Stimulated activated CD4-positive, alpha-beta T cell treated with anti-CD3 and anti-CD28 coated beads, TNF-alpha, amount 100 ng/mL, for 24 hours (primary cell): ENCODE data around the gene ERCC1.
"Not testable (repeated sequence)": the region's sequence is repeated elsewhere in the genome, so short reads cannot be mapped to it uniquely, and the experiment has no call there.

Source experiments
- DNase-seq, 3 experiments: peaks; one replicate each; pipeline ENCODE4 v3.0.0-alpha.2; 2020; ENCODE audit warnings: low read depth in 3 of 3

ERCC1 gene

GRCh38 chr19:45455707-45456499 lies 32.2 kb upstream of the ERCC1 start:
- DNase-seq = peak in 2 of 3 experiments; percentile 25 to 59

GRCh38 chr19:45451850-45452387 lies 28.2 kb upstream of the ERCC1 start:
- DNase-seq = no peak

GRCh38 chr19:45451131-45451849 lies 27.6 kb upstream of the ERCC1 start:
- DNase-seq = peak in 1 of 3 experiments; percentile 28

GRCh38 chr19:45450012-45450333 lies 26.3 kb upstream of the ERCC1 start:
- no peak for DNase-seq

- DNase-seq = no peak
Measured at GRCh38 chr19:45448887-45449299, 25.2 kb upstream of the ERCC1 start.

GRCh38 chr19:45448425-45448756 lies 24.7 kb upstream of the ERCC1 start:
- DNase-seq = no peak

- DNase-seq = no peak
Measured at GRCh38 chr19:45446944-45447343, 23.2 kb upstream of the ERCC1 start.

- DNase-seq = no peak
Measured at GRCh38 chr19:45446295-45446694, 22.6 kb upstream of the ERCC1 start.

GRCh38 chr19:45445139-45445538 lies 21.4 kb upstream of the ERCC1 start:
- DNase-seq = no peak

GRCh38 chr19:45444318-45445041 lies 20.8 kb upstream of the ERCC1 start:
- DNase-seq = peak in 2 of 3 experiments; percentile 61 to 73

GRCh38 chr19:45443462-45444317 lies 20.0 kb upstream of the ERCC1 start:
- peak in 2 of 3 experiments; percentile 19 to 63 for DNase-seq

- no peak for DNase-seq
Measured at GRCh38 chr19:45442778-45443461, 19.2 kb upstream of the ERCC1 start.

GRCh38 chr19:45442408-45442777 lies 18.7 kb upstream of the ERCC1 start:
- no peak for DNase-seq

- no peak for DNase-seq
Measured at GRCh38 chr19:45440873-45441654, 17.3 kb upstream of the ERCC1 start.

- no peak for DNase-seq
Measured at GRCh38 chr19:45440259-45440638, 16.5 kb upstream of the ERCC1 start.

GRCh38 chr19:45439569-45440258 lies 16.0 kb upstream of the ERCC1 start:
- peak; percentile 64 to 80 (median 64) for DNase-seq

GRCh38 chr19:45439190-45439568 lies 15.5 kb upstream of the ERCC1 start:
- DNase-seq = no peak

- no peak for DNase-seq
Measured at GRCh38 chr19:45437328-45437727, 13.6 kb upstream of the ERCC1 start.

GRCh38 chr19:45432543-45432942 lies 8.8 kb upstream of the ERCC1 start:
- not testable (repeated sequence) for DNase-seq

- not testable (repeated sequence) for DNase-seq
Measured at GRCh38 chr19:45431008-45431407, 7.3 kb upstream of the ERCC1 start.
